ENCODE measurements around the gene LY6G6F. TPM values are rescaled to one million over a fixed set of nuclear protein-coding genes. Genes with fewer than 3 reads are reported as not detected.
A peak's percentile ranks its signal among the peaks of the same experiment; 100 is the strongest.

LY6G6F gene
- total RNA-seq, 4 donors from 2014 or later, result not detected

DNA sequence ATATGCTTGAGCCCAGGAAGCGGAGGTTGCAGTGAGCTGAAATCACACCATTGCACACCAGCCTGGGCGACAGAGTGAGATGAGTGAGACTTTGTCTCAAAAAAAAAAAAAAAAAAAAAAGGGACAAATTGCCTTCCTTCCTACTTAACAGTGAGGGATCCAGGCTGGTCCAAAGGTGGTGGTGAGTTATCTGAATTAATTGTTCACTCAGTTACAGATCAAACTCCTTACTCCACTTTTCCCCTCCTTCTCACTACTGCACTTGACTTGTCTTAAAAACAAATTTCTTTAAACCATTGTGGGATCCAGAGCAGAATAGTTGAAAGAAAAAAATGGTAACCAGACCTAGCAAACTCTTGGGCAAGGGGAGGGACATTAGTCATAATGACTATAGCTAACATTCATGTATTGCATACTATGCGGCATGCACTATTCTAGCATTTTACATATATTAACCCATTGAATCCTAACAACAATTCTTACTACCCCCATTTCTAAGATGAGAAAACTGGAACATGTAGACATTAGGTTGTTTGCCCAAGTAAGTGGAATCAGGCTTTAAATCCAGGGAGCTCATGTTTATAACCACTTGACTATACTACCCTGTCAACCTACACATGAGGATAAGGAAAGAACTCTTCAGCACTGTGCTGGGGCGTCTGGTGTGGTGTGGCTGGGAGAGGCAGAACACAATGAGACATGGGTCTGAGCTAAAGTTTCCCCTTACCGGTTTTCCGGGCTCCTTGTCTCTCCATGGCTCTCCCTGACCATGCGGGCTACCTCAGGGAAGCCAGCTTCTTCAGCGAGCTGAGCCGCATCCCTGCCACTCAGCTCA lies 43.3 kb upstream of the LY6G6F start:
- peak overlapping the region; percentile 95 to 99 (median 98) for H3K27ac ChIP-seq (replicated peaks in 1 of 4)
- no peaks in the 10 kb centered on the region for H3K9me3 ChIP-seq
- peak overlapping the region; percentile 66 to 93 (median 78) for H3K4me3 ChIP-seq
- no peaks in the 10 kb centered on the region for H3K27me3 ChIP-seq
- TF ChIP-seq POLR2AphosphoS5 (IDR thresholded peaks at IDR 0.05) (no peak), EP300 (IDR thresholded peaks at IDR 0.05) (no peak), POLR2A (IDR thresholded peaks at IDR 0.05; ENCODE audit: low read depth) (no peak), CTCF (IDR thresholded peaks at IDR 0.05) (no peak)
- DNase-seq (ENCODE audit: extremely low spot score), result no peak
- H3K4me1 ChIP-seq, result peaks cover 67 to 79% (median 74%) of the 10 kb centered on the region in 4 donors
- 64% methylated on average over 9 of the region's 9 CpGs for WGBS
- intact Hi-C loops (cut with DNase I), result no loop called here
- peaks cover 7 to 33% (median 33%) of the 10 kb centered on the region in 4 donors for H3K36me3 ChIP-seq

DNA sequence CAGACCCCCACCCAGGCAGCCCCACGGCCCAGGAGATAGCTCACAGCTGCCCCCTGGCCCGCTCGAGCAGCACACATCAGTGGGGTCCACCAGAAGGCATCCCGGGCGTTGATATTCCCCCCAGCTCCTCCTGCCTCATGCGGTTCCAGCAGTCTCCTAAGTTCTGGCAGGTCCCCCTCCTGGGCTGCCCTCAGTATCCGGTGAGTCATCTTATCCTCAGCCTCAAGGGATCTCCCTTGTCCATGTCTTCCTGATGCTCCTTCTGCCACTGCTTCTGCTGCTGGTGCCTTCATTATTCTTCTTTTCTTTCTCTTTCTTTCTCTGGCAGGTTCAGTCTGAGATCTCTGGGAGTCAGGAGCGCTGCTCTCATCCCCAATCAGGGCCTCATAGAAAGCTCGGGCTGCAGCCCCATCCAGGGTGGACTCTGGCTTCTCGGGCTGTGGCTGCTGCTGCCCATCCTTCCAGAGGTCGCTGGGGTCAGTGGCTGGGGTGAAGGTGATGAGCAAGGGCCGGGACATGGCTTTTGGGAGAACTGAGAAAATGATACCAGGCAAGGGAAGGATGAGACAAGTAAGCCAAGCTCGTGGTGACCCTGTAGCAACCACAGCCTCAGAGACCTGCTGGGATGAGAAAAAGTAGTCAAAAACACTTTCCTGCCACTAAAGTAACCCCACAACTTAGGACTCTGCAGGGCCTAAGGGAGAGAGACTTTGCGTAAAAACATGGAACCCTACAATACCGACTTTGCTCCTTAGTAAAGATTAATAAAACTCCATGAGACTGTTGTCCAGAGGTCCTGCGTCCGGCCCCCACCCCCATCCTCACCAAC lies 42.5 kb upstream of the LY6G6F start:
- peak overlapping the region; percentile 66 to 93 (median 78) for H3K4me3 ChIP-seq
- no peaks in the 10 kb centered on the region for H3K9me3 ChIP-seq
- H3K27me3 ChIP-seq, result no peaks in the 10 kb centered on the region
- peak; percentile 48 to 54 for TF ChIP-seq POLR2AphosphoS5 (IDR thresholded peaks at IDR 0.05)
- no peak for TF ChIP-seq POLR2A (IDR thresholded peaks at IDR 0.05; ENCODE audit: low read depth)
- 15% methylated on average over 16 of the region's 17 CpGs for WGBS
- H3K4me1 ChIP-seq, result peaks cover 59 to 79% (median 70%) of the 10 kb centered on the region in 4 donors
- H3K27ac ChIP-seq (replicated peaks in 1 of 4), result peak overlapping the region; percentile 95 to 99 (median 98)
- intact Hi-C loops (cut with DNase I), result no loop called here
- peaks cover 16 to 41% (median 38%) of the 10 kb centered on the region in 4 donors for H3K36me3 ChIP-seq
- no peak for DNase-seq (ENCODE audit: extremely low spot score)

- no peaks in the 10 kb centered on the region for H3K9me3 ChIP-seq
- peak; percentile 98 for DNase-seq (ENCODE audit: extremely low spot score)
- peaks cover 23 to 48% (median 46%) of the 10 kb centered on the region in 4 donors for H3K36me3 ChIP-seq
- peak within 1 kb of the TSS; percentile 66 to 93 (median 78) for H3K4me3 ChIP-seq
- intact Hi-C loops (cut with DNase I), result no loop called here
- WGBS, result 2% methylated on average over 30 of the region's 39 CpGs
- H3K4me1 ChIP-seq, result peaks cover 55 to 75% (median 63%) of the 10 kb centered on the region in 4 donors
- H3K27ac ChIP-seq (replicated peaks in 1 of 4), result peak within 1 kb of the TSS; percentile 95 to 99 (median 98)
- TF ChIP-seq EP300 (IDR thresholded peaks at IDR 0.05) (no peak), CTCF (IDR thresholded peaks at IDR 0.05) (no peak), POLR2A (IDR thresholded peaks at IDR 0.05; ENCODE audit: low read depth) (no peak), POLR2AphosphoS5 (IDR thresholded peaks at IDR 0.05) (peak; percentile 82 to 90)
- H3K27me3 ChIP-seq, result no peaks in the 10 kb centered on the region
Measured at GRCh38 chr6:31664790-31665500, 41.7 kb upstream of the LY6G6F start, which contains the start of gene GPANK1. TSS of gene GPANK1 (minus strand) at chr6:31664997. CDS start at chr6:31664478, 519 bp downstream.

DNA sequence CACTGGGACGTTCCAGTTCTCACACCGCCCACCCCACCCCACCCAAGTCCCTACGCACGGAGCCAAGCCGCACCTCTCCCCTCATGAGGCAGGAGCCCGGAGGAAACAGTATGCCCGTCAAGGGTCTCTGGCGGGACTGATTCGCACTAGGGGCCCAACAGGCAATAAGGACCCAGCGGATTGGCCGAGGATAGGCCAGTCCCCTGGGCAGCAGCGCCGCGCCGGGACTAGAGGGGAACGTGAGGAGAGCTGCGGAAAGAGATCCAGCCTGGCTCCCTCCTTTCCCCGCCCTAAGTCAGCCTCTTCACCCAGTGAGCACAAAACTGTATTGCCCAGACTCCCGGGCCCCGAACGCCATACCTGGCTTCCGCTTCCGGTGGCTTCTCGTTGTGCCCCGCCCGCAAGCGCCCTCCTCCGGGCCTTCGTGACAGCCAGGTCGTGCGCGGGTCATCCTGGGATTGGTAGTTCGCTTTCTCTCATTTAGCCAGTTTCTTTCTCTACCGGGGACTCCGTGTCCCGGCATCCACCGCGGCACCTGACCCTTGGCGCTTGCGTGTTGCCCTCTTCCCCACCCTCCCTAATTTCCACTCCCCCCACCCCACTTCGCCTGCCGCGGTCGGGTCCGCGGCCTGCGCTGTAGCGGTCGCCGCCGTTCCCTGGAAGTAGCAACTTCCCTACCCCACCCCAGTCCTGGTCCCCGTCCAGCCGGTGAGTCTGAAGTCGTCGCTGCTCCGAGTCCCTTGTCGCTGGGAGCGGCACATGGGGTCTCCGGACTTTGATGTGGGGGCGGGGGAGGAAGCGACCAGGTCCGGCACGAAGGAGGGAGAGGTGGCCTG lies 40.9 kb upstream of the LY6G6F start, which contains the start of gene CSNK2B:
Gene CSNK2B (plus strand): TSS at position 580 of the 836 bp plus-strand sequence. CDS start 752 bp downstream, outside the sequence.
- WGBS, result under 1% methylated on average over 31 of the region's 63 CpGs
- Histone ChIP-seq H3K27ac (replicated peaks in 1 of 4) (peak within 1 kb of the TSS; percentile 95 to 99 (median 98)), H3K36me3 (peaks cover 31 to 56% (median 53%) of the 10 kb centered on the region in 4 donors), H3K4me3 (peak within 1 kb of the TSS; percentile 66 to 93 (median 78)), H3K4me1 (peaks cover 54 to 71% (median 62%) of the 10 kb centered on the region in 4 donors), H3K9me3 (no peaks in the 10 kb centered on the region), H3K27me3 (no peaks in the 10 kb centered on the region)
- peak; percentile 100 for DNase-seq (ENCODE audit: extremely low spot score)
- intact Hi-C loops (cut with DNase I), result no loop called here
- TF ChIP-seq POLR2AphosphoS5 (IDR thresholded peaks at IDR 0.05) (peak; percentile 93), EP300 (IDR thresholded peaks at IDR 0.05) (no peak), CTCF (IDR thresholded peaks at IDR 0.05) (no peak), POLR2A (IDR thresholded peaks at IDR 0.05; ENCODE audit: low read depth) (peak; percentile 65)

Data from esophagus muscularis mucosa (tissue), 4 donors.